ENCODE results near the gene CCT4.

- TF ChIP-seq CTCF (IDR thresholded peaks at IDR 0.05 in 8 of 11, conservative IDR thresholded peaks at IDR 0.05 in 3 of 11), result no peak
- no peak for TF ChIP-seq POLR2A (IDR thresholded peaks at IDR 0.05)
- no peak for TF ChIP-seq POLR2AphosphoS5 (IDR thresholded peaks at IDR 0.05)
These were observed 36.6 kb upstream of the CCT4 start for GRCh38 chr2:61924895-61925663.

All from spleen (tissue), 7 donors.